ENCODE data around the gene PRKCB.
"Not testable (repeated sequence)": the region's sequence is repeated elsewhere in the genome, so short reads cannot be mapped to it uniquely, and the experiment has no call there.

The PRKCB gene

GRCh38 chr16:23998771-23999170, 163.0 kb downstream of the PRKCB start:
- peaks cover 5% of the 10 kb centered on the region for H3K36me3 Mint-ChIP-seq (ENCODE audit: low read depth)
- no peak overlapping the region for H3K4me3 Mint-ChIP-seq
- H3K9me3 Mint-ChIP-seq, result no peaks in the 10 kb centered on the region
- no peaks in the 10 kb centered on the region for H3K4me1 Mint-ChIP-seq (ENCODE audit: low read depth)
- no peak overlapping the region for H3K27ac Mint-ChIP-seq
- no peaks in the 10 kb centered on the region for H3K27me3 Mint-ChIP-seq
- intact Hi-C loops (cut with micrococcal nuclease), result no loop called here

GRCh38 chr16:23999663-24000062, 163.9 kb downstream of the PRKCB start:
- Mint-ChIP-seq H3K9me3 (no peaks in the 10 kb centered on the region), H3K4me3 (no peak overlapping the region), H3K27me3 (no peaks in the 10 kb centered on the region), H3K36me3 (ENCODE audit: low read depth) (peaks cover 5% of the 10 kb centered on the region), H3K4me1 (ENCODE audit: low read depth) (no peaks in the 10 kb centered on the region), H3K27ac (no peak overlapping the region)
- intact Hi-C loops (cut with micrococcal nuclease), result no loop called here

GRCh38 chr16:24001710-24002109, 165.9 kb downstream of the PRKCB start:
- Mint-ChIP-seq H3K27ac (no peak overlapping the region), H3K4me3 (no peak overlapping the region), H3K4me1 (ENCODE audit: low read depth) (peaks cover 10% of the 10 kb centered on the region), H3K9me3 (no peaks in the 10 kb centered on the region), H3K27me3 (no peaks in the 10 kb centered on the region), H3K36me3 (ENCODE audit: low read depth) (peaks cover 5% of the 10 kb centered on the region)
- intact Hi-C loops (cut with micrococcal nuclease), result no loop called here

GRCh38 chr16:24002619-24003018, 166.8 kb downstream of the PRKCB start:
- H3K27me3 Mint-ChIP-seq, result no peaks in the 10 kb centered on the region
- no peak overlapping the region for H3K4me3 Mint-ChIP-seq
- no peaks in the 10 kb centered on the region for H3K9me3 Mint-ChIP-seq
- intact Hi-C loops (cut with micrococcal nuclease), result no loop called here
- no peak overlapping the region for H3K27ac Mint-ChIP-seq
- peaks cover 10% of the 10 kb centered on the region for H3K4me1 Mint-ChIP-seq (ENCODE audit: low read depth)
- peaks cover 5% of the 10 kb centered on the region for H3K36me3 Mint-ChIP-seq (ENCODE audit: low read depth)

- no peaks in the 10 kb centered on the region for H3K9me3 Mint-ChIP-seq
- no peak overlapping the region for H3K27ac Mint-ChIP-seq
- intact Hi-C loops (cut with micrococcal nuclease), result no loop called here
- no peaks in the 10 kb centered on the region for H3K27me3 Mint-ChIP-seq
- no peaks in the 10 kb centered on the region for H3K36me3 Mint-ChIP-seq (ENCODE audit: low read depth)
- H3K4me3 Mint-ChIP-seq, result no peak overlapping the region
- H3K4me1 Mint-ChIP-seq (ENCODE audit: low read depth), result peaks cover 32% of the 10 kb centered on the region
Observed at GRCh38 chr16:24005577-24005976, 169.8 kb downstream of the PRKCB start.

- no peaks in the 10 kb centered on the region for H3K27me3 Mint-ChIP-seq
- no peaks in the 10 kb centered on the region for H3K36me3 Mint-ChIP-seq (ENCODE audit: low read depth)
- H3K4me1 Mint-ChIP-seq (ENCODE audit: low read depth), result peaks cover 36% of the 10 kb centered on the region
- no peak overlapping the region for H3K27ac Mint-ChIP-seq
- intact Hi-C loops (cut with micrococcal nuclease), result no loop called here
- no peaks in the 10 kb centered on the region for H3K9me3 Mint-ChIP-seq
- no peak overlapping the region for H3K4me3 Mint-ChIP-seq
Observed at GRCh38 chr16:24007391-24007790, 171.6 kb downstream of the PRKCB start.

- Mint-ChIP-seq H3K4me1 (ENCODE audit: low read depth) (peaks cover 41% of the 10 kb centered on the region), H3K4me3 (no peak overlapping the region), H3K27me3 (no peaks in the 10 kb centered on the region), H3K36me3 (ENCODE audit: low read depth) (no peaks in the 10 kb centered on the region), H3K9me3 (no peaks in the 10 kb centered on the region), H3K27ac (no peak overlapping the region)
- intact Hi-C loops (cut with micrococcal nuclease), result no loop called here
Observed at GRCh38 chr16:24007934-24008333, 172.2 kb downstream of the PRKCB start.

GRCh38 chr16:24009098-24009497, 173.3 kb downstream of the PRKCB start:
- intact Hi-C loops (cut with micrococcal nuclease), result no loop called here
- Mint-ChIP-seq H3K4me1 (ENCODE audit: low read depth) (peaks cover 50% of the 10 kb centered on the region), H3K27me3 (no peaks in the 10 kb centered on the region), H3K36me3 (ENCODE audit: low read depth) (no peaks in the 10 kb centered on the region), H3K9me3 (no peaks in the 10 kb centered on the region), H3K4me3 (no peak overlapping the region), H3K27ac (peak overlapping the region; percentile 30)

- intact Hi-C loops (cut with micrococcal nuclease), result loop anchor here (1.0 to 5.0 kb wide), 3 partner anchors 27 to 209 kb away; no protein-coding TSS in a partner anchor
- Mint-ChIP-seq H3K4me1 (ENCODE audit: low read depth) (peaks cover 53% of the 10 kb centered on the region), H3K4me3 (no peak overlapping the region), H3K9me3 (no peaks in the 10 kb centered on the region), H3K36me3 (ENCODE audit: low read depth) (no peaks in the 10 kb centered on the region), H3K27me3 (no peaks in the 10 kb centered on the region), H3K27ac (no peak overlapping the region)
Observed at GRCh38 chr16:24009955-24010354, 174.2 kb downstream of the PRKCB start.

- intact Hi-C loops (cut with micrococcal nuclease), result loop anchor here (1.0 to 5.0 kb wide), 3 partner anchors 26 to 209 kb away; no protein-coding TSS in a partner anchor
- H3K27me3 Mint-ChIP-seq, result no peaks in the 10 kb centered on the region
- no peak overlapping the region for H3K4me3 Mint-ChIP-seq
- no peak overlapping the region for H3K27ac Mint-ChIP-seq
- H3K36me3 Mint-ChIP-seq (ENCODE audit: low read depth), result no peaks in the 10 kb centered on the region
- peaks cover 50% of the 10 kb centered on the region for H3K4me1 Mint-ChIP-seq (ENCODE audit: low read depth)
- H3K9me3 Mint-ChIP-seq, result no peaks in the 10 kb centered on the region
Observed at GRCh38 chr16:24010440-24011089, 174.8 kb downstream of the PRKCB start.

- no peaks in the 10 kb centered on the region for H3K27me3 Mint-ChIP-seq
- no peaks in the 10 kb centered on the region for H3K36me3 Mint-ChIP-seq (ENCODE audit: low read depth)
- H3K4me1 Mint-ChIP-seq (ENCODE audit: low read depth), result peaks cover 44% of the 10 kb centered on the region
- H3K4me3 Mint-ChIP-seq, result no peak overlapping the region
- H3K27ac Mint-ChIP-seq, result no peak overlapping the region
- no peaks in the 10 kb centered on the region for H3K9me3 Mint-ChIP-seq
- intact Hi-C loops (cut with micrococcal nuclease), result loop anchor here (2.0 to 5.0 kb wide), 2 partner anchors 26 to 129 kb away; no protein-coding TSS in a partner anchor
Observed at GRCh38 chr16:24011237-24011636, 175.5 kb downstream of the PRKCB start.

GRCh38 chr16:24013054-24013636, 177.4 kb downstream of the PRKCB start:
- no peaks in the 10 kb centered on the region for H3K9me3 Mint-ChIP-seq
- H3K4me3 Mint-ChIP-seq, result no peak overlapping the region
- H3K27me3 Mint-ChIP-seq, result no peaks in the 10 kb centered on the region
- H3K36me3 Mint-ChIP-seq (ENCODE audit: low read depth), result no peaks in the 10 kb centered on the region
- peak overlapping the region; percentile 17 for H3K27ac Mint-ChIP-seq
- intact Hi-C loops (cut with micrococcal nuclease), result loop anchor here (5.0 kb wide), 1 partner anchor 131 kb away; no protein-coding TSS in a partner anchor
- H3K4me1 Mint-ChIP-seq (ENCODE audit: low read depth), result peaks cover 53% of the 10 kb centered on the region

- Mint-ChIP-seq H3K36me3 (ENCODE audit: low read depth) (no peaks in the 10 kb centered on the region), H3K4me3 (no peak overlapping the region), H3K27me3 (no peaks in the 10 kb centered on the region), H3K4me1 (ENCODE audit: low read depth) (peaks cover 44% of the 10 kb centered on the region), H3K27ac (peak overlapping the region; percentile 59), H3K9me3 (no peaks in the 10 kb centered on the region)
- intact Hi-C loops (cut with micrococcal nuclease), result loop anchor here (5.0 kb wide), 1 partner anchor 132 kb away; no protein-coding TSS in a partner anchor
Observed at GRCh38 chr16:24013864-24014645, 178.3 kb downstream of the PRKCB start.

GRCh38 chr16:24014955-24015354, 179.2 kb downstream of the PRKCB start:
- Mint-ChIP-seq H3K4me1 (ENCODE audit: low read depth) (peaks cover 38% of the 10 kb centered on the region), H3K27ac (peak overlapping the region; percentile 66)
- intact Hi-C loops (cut with micrococcal nuclease), result loop anchor here (5.0 kb wide), 1 partner anchor 133 kb away; no protein-coding TSS in a partner anchor
- not testable (repeated sequence) for H3K4me3 Mint-ChIP-seq; H3K36me3 Mint-ChIP-seq (ENCODE audit: low read depth); H3K9me3 Mint-ChIP-seq; H3K27me3 Mint-ChIP-seq
